NB4 (cell line): ENCODE data around the gene SLC17A2.

Experiments used
- CTCF ChIP-seq: IDR thresholded peaks from one replicate; pipeline ENCODE4 v1.5.1; 2012; ENCODE audit warnings: low read depth, low read length
- POLR2A ChIP-seq: IDR thresholded peaks from 2 replicates; pipeline ENCODE4 v1.6.1; 2011; ENCODE audit warnings: mild to moderate bottlenecking; ENCODE audit not compliant: insufficient read length; ENCODE audit errors: extremely low read depth

- TF ChIP-seq CTCF = no peak
- TF ChIP-seq POLR2A = no peak
Observed at GRCh38 chr6:25930532-25931410, at the start of gene SLC17A2.
